Measurements from ENCODE around the gene TMEM256.

DNA sequence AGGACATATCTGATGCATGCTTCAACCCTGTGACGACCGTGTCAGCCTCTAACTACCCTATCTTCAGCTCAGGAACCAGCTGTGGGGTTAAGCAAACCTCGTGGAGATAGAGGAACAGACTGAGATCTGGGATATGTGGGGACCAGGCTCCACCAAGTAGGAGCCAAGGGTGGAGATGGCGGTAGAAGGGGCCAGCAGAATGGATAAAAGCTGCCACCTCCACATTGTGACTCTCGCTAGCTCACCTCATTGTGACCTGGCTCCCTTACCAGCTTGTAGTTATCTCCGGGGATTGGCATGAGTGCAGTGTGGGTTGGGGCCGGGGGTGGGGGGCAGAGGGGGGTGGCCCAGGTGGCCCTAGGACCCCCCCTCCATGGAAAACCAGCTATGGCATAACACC is 21.4 kb upstream of the TMEM256 start, which contains the start of gene SPEM2:
- TF ChIP-seq, protein P1, sequence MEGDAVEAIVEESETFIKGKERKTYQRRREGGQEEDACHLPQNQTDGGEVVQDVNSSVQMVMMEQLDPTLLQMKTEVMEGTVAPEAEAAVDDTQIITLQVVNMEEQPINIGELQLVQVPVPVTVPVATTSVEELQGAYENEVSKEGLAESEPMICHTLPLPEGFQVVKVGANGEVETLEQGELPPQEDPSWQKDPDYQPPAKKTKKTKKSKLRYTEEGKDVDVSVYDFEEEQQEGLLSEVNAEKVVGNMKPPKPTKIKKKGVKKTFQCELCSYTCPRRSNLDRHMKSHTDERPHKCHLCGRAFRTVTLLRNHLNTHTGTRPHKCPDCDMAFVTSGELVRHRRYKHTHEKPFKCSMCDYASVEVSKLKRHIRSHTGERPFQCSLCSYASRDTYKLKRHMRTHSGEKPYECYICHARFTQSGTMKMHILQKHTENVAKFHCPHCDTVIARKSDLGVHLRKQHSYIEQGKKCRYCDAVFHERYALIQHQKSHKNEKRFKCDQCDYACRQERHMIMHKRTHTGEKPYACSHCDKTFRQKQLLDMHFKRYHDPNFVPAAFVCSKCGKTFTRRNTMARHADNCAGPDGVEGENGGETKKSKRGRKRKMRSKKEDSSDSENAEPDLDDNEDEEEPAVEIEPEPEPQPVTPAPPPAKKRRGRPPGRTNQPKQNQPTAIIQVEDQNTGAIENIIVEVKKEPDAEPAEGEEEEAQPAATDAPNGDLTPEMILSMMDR (IDR thresholded peaks at IDR 0.05) = no peak
- TF ChIP-seq POLR2A (IDR thresholded peaks at IDR 0.05) (no peak), POLR2AphosphoS5 (IDR thresholded peaks at IDR 0.05) (no peak)

Data from transverse colon (tissue), 4 donors.